HG03045 (cell line): ENCODE measurements around the gene ZNF155.
"Not testable (repeated sequence)": the region's sequence is repeated elsewhere in the genome, so short reads cannot be mapped to it uniquely, and the experiment has no call there.

ENCODE experiments used
- ATAC-seq: cut with Tn5 transposase; IDR thresholded peaks from one replicate; pipeline ENCODE4 v1.9.1; 2021; ENCODE audit warnings: mild to moderate bottlenecking, moderate library complexity; ENCODE audit not compliant: unreplicated experiment

ZNF155 gene

DNA sequence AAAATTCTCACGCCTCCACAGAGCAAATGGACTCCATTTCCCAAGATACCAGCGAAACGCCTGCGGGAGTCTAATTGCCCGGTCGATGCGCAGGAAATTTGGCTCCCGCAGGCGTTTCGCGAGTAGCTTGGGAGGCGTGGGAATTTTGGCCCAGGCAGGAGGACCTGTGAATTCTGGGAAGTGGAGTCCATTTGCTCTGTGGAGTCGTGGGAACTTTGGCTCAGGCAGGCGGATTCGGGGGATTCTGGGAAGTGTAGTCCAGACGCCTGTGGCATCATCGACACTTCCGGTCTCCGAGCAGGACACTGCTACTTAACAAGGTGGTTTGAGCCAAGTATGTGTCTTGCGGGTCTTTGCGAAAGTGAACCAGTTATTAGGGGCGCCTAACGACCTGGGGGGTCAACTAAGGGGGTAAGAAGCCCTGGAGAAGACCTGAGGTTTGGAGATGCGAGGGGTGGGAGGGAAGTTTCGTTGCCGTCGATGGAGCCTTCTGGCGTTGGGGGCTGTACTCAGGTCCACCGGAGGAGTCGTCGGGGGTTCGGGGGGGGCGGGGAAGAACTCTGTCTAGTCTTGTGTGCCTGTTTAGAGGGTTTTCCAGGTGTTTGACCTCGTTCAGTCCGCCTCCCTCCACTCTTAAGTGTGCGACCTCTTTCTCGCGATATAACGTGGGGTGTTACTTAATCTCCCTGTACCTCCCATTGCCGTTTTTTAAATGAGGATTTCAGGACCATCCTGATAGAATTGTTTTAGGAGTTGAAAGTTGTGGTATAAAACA lies at the start of gene ZNF155:
Gene ZNF155 (plus strand): TSS at position 277 of the 775 bp plus-strand sequence. CDS start 4,356 bp downstream, outside the sequence.
- peak; percentile 91 for ATAC-seq

GRCh38 chr19:43934985-43935708 lies 48.8 kb upstream of the ZNF155 start, which contains the start of gene ZNF45:
Gene ZNF45, minus strand, starts transcription at chr19:43935282. Its CDS starts 13,097 bp downstream, at chr19:43922185.
- ATAC-seq: peak; percentile 94

DNA sequence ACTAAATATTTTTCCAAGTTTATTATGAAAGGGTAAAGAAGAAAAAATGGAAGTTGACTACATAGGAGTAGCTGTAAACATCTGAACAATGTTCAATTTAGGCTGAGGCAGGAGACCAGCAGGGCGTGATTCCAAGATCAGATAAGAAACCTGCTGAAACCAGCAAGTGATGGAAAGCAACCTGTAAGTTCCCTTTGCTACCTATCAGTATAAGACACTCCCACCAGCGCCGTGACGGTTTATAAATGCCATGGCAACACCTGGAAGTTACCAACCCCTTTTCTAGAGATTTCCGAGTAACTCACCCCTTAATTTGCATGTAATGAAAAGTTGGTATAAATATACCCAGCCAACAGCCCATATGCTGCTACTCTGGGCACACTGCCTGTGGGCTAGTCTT lies 47.8 kb upstream of the ZNF155 start:
- no peak for ATAC-seq

- ATAC-seq: no peak
These were observed 44.3 kb upstream of the ZNF155 start for GRCh38 chr19:43939557-43940260.

DNA sequence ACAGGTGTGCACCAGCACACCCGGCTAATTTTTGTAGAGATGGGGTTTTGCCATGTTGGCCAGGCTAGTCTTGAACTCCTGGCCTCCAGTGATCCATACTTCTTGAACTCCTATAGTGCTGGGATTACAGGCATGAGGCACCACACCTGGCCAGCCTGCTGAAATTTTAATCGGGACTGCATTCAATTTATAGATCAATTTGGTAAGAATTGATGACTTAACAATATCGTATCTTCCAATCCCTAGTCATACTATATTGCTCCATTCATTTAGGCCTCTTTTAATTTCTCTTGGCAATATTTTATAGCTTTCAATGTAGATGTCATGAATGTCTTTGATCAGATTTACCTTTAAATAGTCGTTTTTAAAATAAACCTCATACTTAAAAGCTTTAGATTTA lies 43.3 kb upstream of the ZNF155 start:
- ATAC-seq: no peak

GRCh38 chr19:43941209-43941608 lies 42.8 kb upstream of the ZNF155 start:
- no peak for ATAC-seq

GRCh38 chr19:43947412-43947811 lies 36.6 kb upstream of the ZNF155 start:
- not testable (repeated sequence) for ATAC-seq

GRCh38 chr19:43949803-43950202 lies 34.2 kb upstream of the ZNF155 start:
- not testable (repeated sequence) for ATAC-seq

DNA sequence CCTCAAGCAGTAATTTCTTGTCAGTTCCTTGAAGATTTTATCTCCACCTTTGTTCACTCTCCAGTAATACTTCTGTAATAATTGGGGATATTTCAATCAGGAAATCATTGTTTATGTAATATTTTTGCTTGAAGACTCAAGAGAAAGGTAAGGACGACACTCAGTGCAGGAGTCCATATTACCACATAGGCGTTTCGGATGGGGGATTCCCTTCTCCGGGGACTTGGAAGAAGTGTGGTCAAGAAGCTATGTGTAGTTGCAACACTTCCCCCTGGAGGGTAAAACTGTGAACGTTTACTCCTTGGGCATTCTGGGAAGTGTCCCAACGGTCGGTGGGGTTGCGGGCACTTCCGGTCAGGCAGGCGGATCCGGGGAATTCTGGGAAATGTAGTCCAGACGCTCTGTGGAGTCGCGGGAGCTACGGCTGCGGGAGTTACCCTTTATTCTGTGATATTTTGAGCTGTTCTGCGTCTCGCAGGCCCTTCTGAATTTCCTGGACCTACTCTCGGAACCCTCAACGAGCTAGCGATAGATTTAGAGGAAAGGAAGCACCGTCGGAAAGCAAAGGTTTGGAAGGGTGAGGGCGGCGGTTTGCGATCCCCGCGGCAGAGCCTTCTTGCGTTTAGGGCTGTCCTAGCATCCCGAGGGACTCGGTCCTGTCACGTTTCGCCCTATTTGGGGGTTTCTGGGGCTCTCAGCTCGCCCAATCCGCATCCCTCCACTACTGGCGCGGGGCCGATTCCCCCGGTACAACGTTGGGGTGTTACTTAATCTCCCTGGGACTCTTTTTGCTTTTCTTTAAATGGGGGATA lies 32.9 kb upstream of the ZNF155 start, which contains the start of gene ZNF221:
Gene ZNF221 (plus strand): TSS at position 395 of the 812 bp plus-strand sequence. CDS start 11,499 bp downstream, outside the sequence.
- peak; percentile 90 for ATAC-seq

DNA sequence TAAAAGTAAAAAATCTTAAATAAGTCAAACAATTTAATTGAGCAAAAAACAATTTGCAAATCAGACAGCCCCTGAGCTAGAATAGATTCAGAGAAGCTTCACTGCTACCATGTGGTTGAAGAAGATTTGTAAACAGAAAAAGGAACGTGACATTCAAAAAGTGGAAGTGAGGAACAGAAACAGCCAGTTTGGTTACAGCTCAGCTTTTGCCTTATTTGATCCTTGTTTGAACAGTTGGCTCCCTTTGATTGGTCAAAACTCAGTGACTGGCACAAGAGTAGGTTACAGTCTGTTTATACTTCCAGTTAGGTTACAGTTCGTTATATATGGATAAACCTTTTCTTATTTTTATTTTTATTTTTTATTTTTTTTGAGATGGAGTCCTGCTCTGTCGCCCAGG lies 27.2 kb upstream of the ZNF155 start:
- no peak for ATAC-seq

GRCh38 chr19:43957891-43958290 lies 26.1 kb upstream of the ZNF155 start:
- ATAC-seq: no peak

GRCh38 chr19:43960411-43960810 lies 23.6 kb upstream of the ZNF155 start:
- no peak for ATAC-seq

DNA sequence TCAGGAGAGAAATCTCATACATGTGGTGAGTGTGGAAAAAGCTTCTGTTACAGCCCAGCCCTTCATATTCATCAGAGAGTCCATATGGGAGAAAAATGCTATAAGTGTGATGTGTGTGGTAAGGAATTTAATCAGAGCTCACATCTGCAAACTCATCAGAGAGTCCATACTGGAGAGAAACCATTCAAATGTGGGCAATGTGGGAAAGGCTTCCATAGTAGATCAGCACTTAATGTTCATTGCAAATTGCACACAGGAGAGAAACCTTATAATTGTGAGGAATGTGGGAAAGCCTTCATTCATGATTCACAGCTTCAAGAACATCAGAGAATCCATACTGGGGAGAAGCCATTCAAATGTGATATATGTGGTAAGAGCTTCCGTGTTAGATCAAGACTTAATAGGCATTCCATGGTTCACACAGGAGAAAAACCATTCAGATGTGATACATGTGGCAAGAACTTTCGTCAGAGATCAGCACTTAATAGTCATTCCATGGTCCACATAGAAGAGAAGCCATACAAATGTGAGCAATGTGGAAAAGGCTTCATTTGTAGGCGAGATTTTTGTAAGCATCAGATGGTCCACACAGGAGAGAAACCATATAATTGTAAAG lies 17.8 kb upstream of the ZNF155 start:
- no peak for ATAC-seq

GRCh38 chr19:43976732-43977131 lies 7.3 kb upstream of the ZNF155 start:
- ATAC-seq: no peak

DNA sequence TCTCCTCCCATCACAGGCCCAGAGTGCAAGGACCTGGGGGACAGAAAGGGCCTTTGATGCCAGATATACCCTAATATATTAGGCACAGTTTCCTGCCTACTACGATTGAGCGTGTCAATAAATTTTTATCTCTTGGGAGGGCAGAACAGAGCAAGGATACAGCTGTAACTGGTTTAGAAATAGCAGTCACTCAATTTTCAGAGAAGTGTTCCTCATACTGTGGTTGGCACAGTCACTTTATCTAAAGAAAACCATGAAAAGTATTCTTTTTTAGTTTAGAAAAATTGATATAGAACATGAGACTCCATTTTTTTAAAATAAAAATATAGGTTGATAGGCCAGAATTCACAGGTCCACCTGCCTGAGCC lies 460 bp upstream of the ZNF155 start:
- no peak for ATAC-seq

GRCh38 chr19:43984687-43985000 lies 656 bp downstream of the ZNF155 start:
- ATAC-seq: no peak

GRCh38 chr19:43997631-43998290 lies 13.8 kb downstream of the ZNF155 start:
- ATAC-seq: no peak

DNA sequence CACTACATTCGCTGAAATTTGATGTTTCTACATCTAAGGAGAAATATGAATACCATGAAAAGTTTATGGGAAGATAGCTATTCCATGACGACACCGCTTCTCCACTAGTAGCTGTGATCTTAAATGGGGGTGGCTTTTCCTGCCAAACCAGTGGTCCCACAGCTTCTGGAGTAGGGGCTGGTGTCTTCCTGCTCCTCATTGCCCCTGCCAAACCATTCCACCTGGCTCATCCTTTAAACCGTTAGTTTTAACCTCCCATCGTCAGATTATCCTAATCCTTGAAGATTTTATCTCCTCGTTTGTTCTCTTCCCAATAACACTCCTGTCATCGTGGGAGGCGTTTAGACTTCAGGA lies 18.2 kb downstream of the ZNF155 start:
- ATAC-seq: peak; percentile 7

DNA sequence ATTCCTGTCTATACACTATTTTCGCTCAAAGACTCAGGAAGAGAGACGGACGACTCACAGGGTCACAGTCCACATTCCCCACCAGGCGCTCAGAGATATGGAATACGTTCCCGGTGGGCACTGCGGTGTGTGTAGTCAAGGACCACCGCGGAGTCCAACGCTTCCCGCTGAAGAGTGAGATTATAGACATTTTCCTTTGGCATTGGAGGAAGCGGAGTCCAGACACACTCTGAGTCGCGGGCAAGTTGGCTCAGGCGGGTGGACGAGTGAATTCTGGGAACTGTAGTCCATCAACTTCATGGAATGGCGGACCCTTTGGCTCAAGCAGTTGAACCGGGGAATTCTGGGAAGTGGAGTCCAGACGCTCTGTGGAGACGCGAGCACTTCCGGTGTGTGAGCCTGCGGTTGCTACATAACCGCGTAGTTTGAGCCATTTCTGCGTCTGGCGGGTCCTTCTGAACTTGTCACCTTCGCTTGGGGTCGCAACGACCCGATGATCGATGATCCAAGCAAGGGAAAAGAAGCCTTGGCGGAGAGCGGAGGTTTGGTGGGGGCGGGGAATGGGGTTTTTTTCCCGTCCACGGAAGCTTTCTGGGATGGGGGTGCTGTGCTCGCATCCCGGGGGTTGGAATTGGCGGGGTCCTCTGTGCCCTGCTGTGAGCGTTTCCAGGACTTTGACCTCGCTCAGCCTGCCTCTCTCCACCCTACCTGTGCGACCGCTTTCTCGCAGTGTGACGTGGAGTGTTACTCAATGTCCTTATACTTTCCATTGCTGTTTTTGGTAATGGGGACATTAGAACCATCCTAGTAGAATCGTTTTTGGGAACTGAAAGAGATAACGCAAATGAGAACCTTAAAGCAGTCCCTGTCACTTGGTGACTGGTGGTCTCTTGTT lies 18.8 kb downstream of the ZNF155 start, which contains the start of gene ZNF230:
Gene ZNF230 (plus strand): TSS at position 392 of the 895 bp plus-strand sequence. CDS start 4,122 bp downstream, outside the sequence.
- peak; percentile 86 for ATAC-seq
